AG04450 (cell line): ENCODE data around the gene TACC2. TPM values are rescaled to one million over a fixed set of nuclear protein-coding genes. Genes with fewer than 3 reads are reported as not detected.

Source experiments
- CTCF ChIA-PET: fragments of 300-600, 350-600 bp; formaldehyde crosslinking; extraction: SDS; loops from one replicate; lab custom pipeline; 2022; ENCODE audit warnings: antibody characterized with exemption, inconsistent platforms; lab: Charles Lee
- POLR2A ChIA-PET: fragments of 350-600 bp; formaldehyde crosslinking; extraction: SDS; loops from one replicate; lab custom pipeline; 2021; ENCODE audit warnings: antibody characterized with exemption, inconsistent platforms; lab: Yijun Ruan, JAX
- DNase-seq: peaks from one replicate; pipeline ENCODE4 v3.0.0-alpha.2; 2011; ENCODE audit warnings: low read depth, low spot score
- H3K27ac ChIP-seq: one replicate; pipeline ENCODE4 v1.5.1; 2012; ENCODE audit warnings: low read depth, low read length, control low read depth
- H3K27me3 ChIP-seq: one replicate; pipeline ENCODE4 v1.6.0; 2012; ENCODE audit warnings: low read length; ENCODE audit not compliant: control insufficient read depth, insufficient read depth
- H3K4me3 ChIP-seq: 2 replicates; pipeline ENCODE4 v1.5.1; 2011; ENCODE audit warnings: mild to moderate bottlenecking, low read depth, low read length, control low read depth
- H3K9me3 ChIP-seq: 2 replicates; pipeline ENCODE4 v1.5.1; 2012; ENCODE audit warnings: low read length; ENCODE audit not compliant: control insufficient read depth, insufficient read depth
- polyA plus RNA-seq: library from polyadenylated mRNA; depleted of rRNA; stranded (reverse); fragments of >200 nt; gene quantifications from 2 replicates; pipeline ENCODE4 v1.2.3, GENCODE V29; 2011
- TF ChIP-seq, protein P1 (sequence below): IDR thresholded peaks from 2 replicates; pipeline ENCODE4 v1.5.1; 2011; ENCODE audit warnings: low read depth, low read length, control low read depth, inconsistent platforms

TACC2 gene
- polyA plus RNA-seq, 1 experiment: 16.8 TPM

- TF ChIP-seq, protein P1, sequence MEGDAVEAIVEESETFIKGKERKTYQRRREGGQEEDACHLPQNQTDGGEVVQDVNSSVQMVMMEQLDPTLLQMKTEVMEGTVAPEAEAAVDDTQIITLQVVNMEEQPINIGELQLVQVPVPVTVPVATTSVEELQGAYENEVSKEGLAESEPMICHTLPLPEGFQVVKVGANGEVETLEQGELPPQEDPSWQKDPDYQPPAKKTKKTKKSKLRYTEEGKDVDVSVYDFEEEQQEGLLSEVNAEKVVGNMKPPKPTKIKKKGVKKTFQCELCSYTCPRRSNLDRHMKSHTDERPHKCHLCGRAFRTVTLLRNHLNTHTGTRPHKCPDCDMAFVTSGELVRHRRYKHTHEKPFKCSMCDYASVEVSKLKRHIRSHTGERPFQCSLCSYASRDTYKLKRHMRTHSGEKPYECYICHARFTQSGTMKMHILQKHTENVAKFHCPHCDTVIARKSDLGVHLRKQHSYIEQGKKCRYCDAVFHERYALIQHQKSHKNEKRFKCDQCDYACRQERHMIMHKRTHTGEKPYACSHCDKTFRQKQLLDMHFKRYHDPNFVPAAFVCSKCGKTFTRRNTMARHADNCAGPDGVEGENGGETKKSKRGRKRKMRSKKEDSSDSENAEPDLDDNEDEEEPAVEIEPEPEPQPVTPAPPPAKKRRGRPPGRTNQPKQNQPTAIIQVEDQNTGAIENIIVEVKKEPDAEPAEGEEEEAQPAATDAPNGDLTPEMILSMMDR: no peak
- H3K9me3 ChIP-seq: 0 out of 2 replicates have a peak, but pooled peaks cover 4% of the 10 kb centered on the region
- ChIA-PET CTCF (interaction anchor here (0.6 to 2.6 kb wide), 2 partner anchors 24 to 52 kb away, joined by 4 to 7 read pairs; no protein-coding TSS in a partner anchor), POLR2A (no interaction called here)
- H3K27ac ChIP-seq: no peak overlapping the region
- no peak for DNase-seq
- H3K4me3 ChIP-seq: no peak overlapping the region
- H3K27me3 ChIP-seq: peaks cover 18% of the 10 kb centered on the region
Observed at GRCh38 chr10:121999301-121999700, 10.3 kb downstream of the TACC2 start.

GRCh38 chr10:122001698-122002097, 12.7 kb downstream of the TACC2 start:
- no peak overlapping the region for H3K27ac ChIP-seq
- 0 out of 2 replicates have a peak, but pooled peaks cover 4% of the 10 kb centered on the region for H3K9me3 ChIP-seq
- TF ChIP-seq, protein P1: no peak
- CTCF ChIA-PET: no interaction called here
- H3K4me3 ChIP-seq: no peak overlapping the region
- peaks cover 11% of the 10 kb centered on the region for H3K27me3 ChIP-seq
- POLR2A ChIA-PET: no interaction called here
- no peak for DNase-seq

DNA sequence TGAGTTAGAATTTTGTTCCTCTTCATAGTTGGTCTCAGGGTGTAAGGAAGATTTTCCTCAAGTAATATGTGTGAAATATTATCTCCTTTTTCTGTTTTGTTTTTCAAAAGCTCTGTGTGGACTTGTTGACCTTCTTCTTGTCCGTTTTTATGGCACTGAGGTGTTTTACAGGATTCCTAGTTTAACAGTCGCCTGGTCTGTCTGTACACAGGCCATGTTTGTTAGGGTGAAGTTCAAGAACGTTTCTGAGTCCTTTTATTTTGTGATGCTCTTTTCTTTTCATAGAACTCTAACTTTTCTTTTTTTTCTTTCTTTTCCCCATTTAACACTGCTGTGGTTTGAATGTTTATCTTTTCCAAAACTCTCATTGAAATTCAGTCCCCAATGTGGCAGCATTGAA, 18.5 kb downstream of the TACC2 start:
- H3K27ac ChIP-seq: no peak overlapping the region

DNA sequence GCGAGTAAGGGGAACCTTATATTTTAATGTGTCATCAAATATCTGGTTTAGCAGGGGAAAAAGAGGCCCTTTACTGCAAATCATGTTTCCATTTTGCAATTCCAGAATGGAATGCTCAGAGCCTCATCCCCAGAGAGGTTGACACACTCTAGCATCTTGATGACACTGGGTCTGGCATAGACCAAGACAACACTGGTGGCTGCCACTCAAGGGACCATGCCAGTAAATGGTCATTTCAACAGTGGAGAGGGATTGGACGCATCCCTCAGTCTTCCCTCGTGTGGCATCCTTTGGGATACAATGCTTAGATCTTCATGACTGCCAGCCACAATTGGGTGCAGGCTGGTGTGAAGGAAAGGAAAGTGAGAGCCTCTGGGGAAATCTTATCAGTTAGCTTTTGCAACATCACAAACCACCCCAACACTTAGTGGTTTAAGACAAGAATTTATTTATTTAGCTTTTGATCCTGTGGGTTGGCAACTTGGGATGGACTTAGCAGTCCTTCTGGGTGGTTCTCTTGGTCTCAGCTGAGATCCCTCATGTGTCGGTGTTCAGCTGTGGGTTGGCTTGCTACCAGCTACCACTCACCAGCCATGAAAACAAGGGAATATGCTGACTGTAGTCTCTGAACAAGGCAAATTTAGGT, 21.6 kb downstream of the TACC2 start:
- no peak overlapping the region for H3K27ac ChIP-seq
- H3K27me3 ChIP-seq: peaks cover 11% of the 10 kb centered on the region
- no peak for DNase-seq
- TF ChIP-seq, protein P1: no peak
- peaks cover 5% of the 10 kb centered on the region; the same call in 1 of the 2 replicates for H3K9me3 ChIP-seq
- POLR2A ChIA-PET: no interaction called here
- CTCF ChIA-PET: no interaction called here
- H3K4me3 ChIP-seq: no peak overlapping the region

More for the DNA sequence above, 18.5 kb downstream of the TACC2 start:
- ChIA-PET CTCF (no interaction called here), POLR2A (no interaction called here)
- TF ChIP-seq, protein P1: no peak
- no peaks in the 10 kb centered on the region for H3K9me3 ChIP-seq
- DNase-seq: no peak
- no peak overlapping the region for H3K4me3 ChIP-seq
- H3K27me3 ChIP-seq: peaks cover 2% of the 10 kb centered on the region

DNA sequence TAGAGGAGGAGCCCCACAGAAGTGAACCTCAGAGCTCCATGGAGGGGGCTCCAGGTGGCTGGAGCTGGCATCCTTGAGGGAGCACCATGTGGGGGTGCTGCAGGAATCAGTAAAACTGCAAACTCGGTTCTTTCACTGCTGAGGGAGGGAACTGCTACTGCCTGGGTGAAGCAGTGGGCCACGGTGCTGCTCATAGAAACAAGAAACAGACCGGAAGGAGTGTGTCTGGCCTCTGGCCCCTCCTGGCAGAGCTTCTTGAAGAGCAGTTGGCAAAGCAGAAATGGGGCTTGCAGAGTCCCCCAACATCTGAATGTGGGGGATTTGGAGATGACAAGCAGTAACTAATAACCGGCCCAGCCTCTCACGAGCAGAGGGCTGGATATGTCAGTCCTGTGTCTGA, 23.8 kb downstream of the TACC2 start:
- ChIA-PET POLR2A (no interaction called here), CTCF (no interaction called here)
- Histone ChIP-seq H3K4me3 (no peak overlapping the region), H3K9me3 (peaks cover 5% of the 10 kb centered on the region), H3K27ac (no peak overlapping the region), H3K27me3 (peaks cover 14% of the 10 kb centered on the region)
- DNase-seq: no peak
- TF ChIP-seq, protein P1: no peak
